ENCODE measurements around the gene DPP6. TPM values are rescaled to one million over a fixed set of nuclear protein-coding genes. Genes with fewer than 3 reads are reported as not detected.

DPP6 gene
- total RNA-seq, 1 experiment from 2014 or later = not detected

- H3K27ac Mint-ChIP-seq = no peak overlapping the region
- no peaks in the 10 kb centered on the region for H3K4me1 Mint-ChIP-seq
- H3K36me3 Mint-ChIP-seq = peaks cover 79% of the 10 kb centered on the region
- DNase-seq (ENCODE audit: low spot score) (no peak), ATAC-seq (no peak)
- POLR2A ChIA-PET = no interaction called here
- H3K9me3 Mint-ChIP-seq = peaks cover 81% of the 10 kb centered on the region
- TF ChIP-seq SP1 (CRISPR knock-in tag; conservative IDR thresholded peaks at IDR 0.05) (no peak), ZNF281 (CRISPR knock-in tag; IDR thresholded peaks at IDR 0.05) (no peak), ZNF219 (CRISPR knock-in tag; IDR thresholded peaks at IDR 0.05; ENCODE audit: borderline replicate concordance) (no peak), CREM (CRISPR knock-in tag; IDR thresholded peaks at IDR 0.05) (no peak), ATF6 (CRISPR knock-in tag; IDR thresholded peaks at IDR 0.05) (no peak), PREB (CRISPR knock-in tag; IDR thresholded peaks at IDR 0.05; ENCODE audit: borderline replicate concordance) (no peak), SOX15 (CRISPR knock-in tag; IDR thresholded peaks at IDR 0.05) (no peak), HMGXB4 (CRISPR knock-in tag; IDR thresholded peaks at IDR 0.05) (no peak), ZBTB21 (CRISPR knock-in tag; IDR thresholded peaks at IDR 0.05; ENCODE audit: borderline replicate concordance) (no peak), SMAD4 (CRISPR knock-in tag; IDR thresholded peaks at IDR 0.05) (no peak)
- no peak overlapping the region for H3K4me3 Mint-ChIP-seq
- peaks cover 9% of the 10 kb centered on the region for H3K27me3 Mint-ChIP-seq (ENCODE audit: low read depth)
- CTCF ChIA-PET = no interaction called here
Measured at GRCh38 chr7:154387252-154387651, 335.1 kb downstream of the DPP6 start.

GRCh38 chr7:154388412-154388811 lies 336.2 kb downstream of the DPP6 start:
- Mint-ChIP-seq H3K4me3 (no peak overlapping the region), H3K9me3 (peaks cover 85% of the 10 kb centered on the region), H3K36me3 (peaks cover 82% of the 10 kb centered on the region), H3K27ac (no peak overlapping the region), H3K4me1 (no peaks in the 10 kb centered on the region), H3K27me3 (ENCODE audit: low read depth) (peaks cover 11% of the 10 kb centered on the region)
- CTCF ChIA-PET = no interaction called here
- DNase-seq (ENCODE audit: low spot score) = no peak
- ATAC-seq = no peak
- POLR2A ChIA-PET = no interaction called here
- TF ChIP-seq ZNF219 (CRISPR knock-in tag; IDR thresholded peaks at IDR 0.05; ENCODE audit: borderline replicate concordance) (no peak), CDX4 (CRISPR knock-in tag; IDR thresholded peaks at IDR 0.05; ENCODE audit: borderline replicate concordance) (no peak), ATF3 (CRISPR knock-in tag; conservative IDR thresholded peaks at IDR 0.05) (no peak), ZNF671 (CRISPR knock-in tag; IDR thresholded peaks at IDR 0.05) (no peak), ZNF232 (CRISPR knock-in tag; IDR thresholded peaks at IDR 0.05) (no peak), GRHL2 (CRISPR knock-in tag; IDR thresholded peaks at IDR 0.05; ENCODE audit: insufficient replicate concordance, severe bottlenecking) (no peak), TEAD1 (CRISPR knock-in tag; IDR thresholded peaks at IDR 0.05) (no peak), MAX (CRISPR knock-in tag; IDR thresholded peaks at IDR 0.05) (no peak), ZSCAN18 (CRISPR knock-in tag; IDR thresholded peaks at IDR 0.05) (no peak), ZMAT4 (CRISPR knock-in tag; IDR thresholded peaks at IDR 0.05) (no peak), ZNF416 (CRISPR knock-in tag; IDR thresholded peaks at IDR 0.05) (no peak), GTF2I (CRISPR knock-in tag; conservative IDR thresholded peaks at IDR 0.05) (no peak), E2F5 (CRISPR knock-in tag; IDR thresholded peaks at IDR 0.05) (no peak)
